ENCODE measurements around the gene GPD1. TPM values are rescaled to one million over a fixed set of nuclear protein-coding genes. Genes with fewer than 3 reads are reported as not detected.

The GPD1 gene
- total RNA-seq, 1 donor from 2014 or later: 65.3 TPM

DNA sequence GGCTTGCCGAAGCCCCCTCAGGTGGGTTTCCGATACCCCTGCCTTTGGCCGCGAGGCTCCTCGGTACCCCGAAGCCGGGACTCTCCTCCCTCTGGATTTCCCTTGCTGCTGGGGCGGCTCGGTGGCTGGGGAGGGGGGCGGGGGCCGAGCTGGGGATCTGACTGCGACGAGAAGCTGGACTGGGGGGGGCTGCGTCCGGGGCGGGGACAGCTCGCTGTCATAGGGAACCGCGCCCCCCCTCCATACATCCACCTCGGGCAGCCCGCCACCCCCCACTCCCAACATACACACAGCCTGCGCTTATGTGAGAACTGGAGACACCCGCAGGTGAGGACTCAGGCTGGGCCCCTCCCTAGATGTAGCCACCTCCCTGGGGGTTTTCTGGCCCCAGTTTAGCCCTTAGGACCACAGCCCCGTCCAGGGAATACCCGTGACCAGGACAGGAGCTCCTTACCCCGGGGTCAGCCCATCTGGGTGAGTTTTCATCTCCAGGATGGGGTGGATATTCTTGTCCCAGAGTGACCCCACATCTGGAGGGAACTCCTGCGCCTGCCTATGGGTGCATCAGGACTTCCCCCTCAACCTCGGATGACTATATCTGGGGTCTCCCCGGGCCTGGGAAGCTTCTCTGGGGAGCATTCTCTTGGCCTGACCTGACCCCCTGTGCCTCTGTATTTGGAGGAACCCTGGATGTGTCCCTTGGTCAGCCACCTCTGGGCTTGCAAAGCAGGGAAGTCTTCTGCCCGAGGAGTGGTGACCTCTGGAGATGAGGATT is 45.7 kb upstream of the GPD1 start:
- peak overlapping the region; percentile 56 for H3K27ac ChIP-seq
- intact Hi-C loops (cut with DNase I): loop anchor here (10.0 kb wide), 1 partner anchor 83 kb away; the partner anchor contains the start of gene AQP6
- H3K9me3 ChIP-seq: no peaks in the 10 kb centered on the region
- peak overlapping the region; percentile 59 to 61 for H3K4me3 ChIP-seq
- H3K36me3 ChIP-seq: no peaks in the 10 kb centered on the region
- TF ChIP-seq POLR2AphosphoS5 (IDR thresholded peaks at IDR 0.05; ENCODE audit: insufficient read depth in 1 of 2, low read depth in 1 of 2) (no peak), CTCF (IDR thresholded peaks at IDR 0.05) (no peak), POLR2A (IDR thresholded peaks at IDR 0.05) (no peak)
- peaks cover 23% of the 10 kb centered on the region for H3K4me1 ChIP-seq
- no peaks in the 10 kb centered on the region for H3K27me3 ChIP-seq
- DNase-seq (ENCODE audit: extremely low spot score in 2 of 2): no peak

DNA sequence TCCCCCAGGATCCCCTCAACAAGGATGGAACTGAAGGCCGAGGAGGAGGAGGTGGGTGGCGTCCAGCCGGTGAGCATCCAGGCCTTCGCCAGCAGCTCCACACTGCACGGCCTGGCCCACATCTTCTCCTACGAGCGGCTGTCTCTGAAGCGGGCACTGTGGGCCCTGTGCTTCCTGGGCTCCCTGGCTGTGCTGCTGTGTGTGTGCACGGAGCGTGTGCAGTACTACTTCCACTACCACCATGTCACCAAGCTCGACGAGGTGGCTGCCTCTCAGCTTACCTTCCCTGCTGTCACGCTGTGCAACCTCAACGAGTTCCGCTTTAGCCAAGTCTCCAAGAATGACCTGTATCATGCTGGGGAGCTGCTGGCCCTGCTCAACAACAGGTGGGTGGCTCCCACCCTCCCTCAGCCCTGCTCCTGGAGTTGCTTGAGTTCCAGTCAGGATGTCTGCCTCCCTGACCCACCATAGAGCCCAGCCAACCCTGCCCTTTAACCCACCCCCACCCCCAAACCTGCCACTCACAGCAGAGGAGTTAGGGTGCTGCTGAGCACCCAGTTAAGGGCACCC is 45.0 kb upstream of the GPD1 start:
- H3K4me1 ChIP-seq: peaks cover 23% of the 10 kb centered on the region
- no peaks in the 10 kb centered on the region for H3K9me3 ChIP-seq
- H3K36me3 ChIP-seq: no peaks in the 10 kb centered on the region
- H3K27me3 ChIP-seq: no peaks in the 10 kb centered on the region
- no peak for DNase-seq (ENCODE audit: extremely low spot score in 2 of 2)
- no peak overlapping the region for H3K4me3 ChIP-seq
- intact Hi-C loops (cut with DNase I): loop anchor here (10.0 kb wide), 1 partner anchor 84 kb away; the partner anchor contains the start of gene AQP6
- TF ChIP-seq POLR2A (IDR thresholded peaks at IDR 0.05): no peak
- TF ChIP-seq CTCF (IDR thresholded peaks at IDR 0.05): no peak
- no peak for TF ChIP-seq POLR2AphosphoS5 (IDR thresholded peaks at IDR 0.05; ENCODE audit: insufficient read depth in 1 of 2, low read depth in 1 of 2)
- H3K27ac ChIP-seq: no peak overlapping the region

- Histone ChIP-seq H3K27ac (no peak overlapping the region), H3K4me1 (peaks cover 23% of the 10 kb centered on the region), H3K9me3 (no peaks in the 10 kb centered on the region), H3K36me3 (no peaks in the 10 kb centered on the region), H3K4me3 (no peak overlapping the region), H3K27me3 (no peaks in the 10 kb centered on the region)
- TF ChIP-seq POLR2AphosphoS5 (IDR thresholded peaks at IDR 0.05; ENCODE audit: insufficient read depth in 1 of 2, low read depth in 1 of 2) (no peak), CTCF (IDR thresholded peaks at IDR 0.05) (no peak), POLR2A (IDR thresholded peaks at IDR 0.05) (no peak)
- intact Hi-C loops (cut with DNase I): loop anchor here (10.0 kb wide), 1 partner anchor 85 kb away; the partner anchor contains the start of gene AQP6
- DNase-seq (ENCODE audit: extremely low spot score in 2 of 2): no peak
Measured at GRCh38 chr12:50059440-50060119, 44.2 kb upstream of the GPD1 start.

DNA sequence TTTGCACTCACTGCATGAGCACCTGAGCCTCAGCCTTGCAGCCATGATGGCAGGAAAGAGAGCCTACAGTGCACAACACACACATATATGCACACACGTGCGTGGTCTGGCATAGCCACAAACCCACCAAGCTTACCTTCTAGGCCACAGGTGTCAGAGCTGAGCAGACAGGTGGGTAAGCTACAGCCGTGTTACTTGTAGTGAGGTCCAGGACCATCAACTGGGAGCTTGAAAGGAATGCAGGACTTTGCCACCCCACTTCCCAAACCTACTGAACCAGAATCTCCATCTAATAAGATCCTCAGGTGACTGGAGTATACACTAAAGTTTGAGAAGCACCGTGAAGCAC is 43.7 kb upstream of the GPD1 start:
- H3K9me3 ChIP-seq: no peaks in the 10 kb centered on the region
- no peaks in the 10 kb centered on the region for H3K27me3 ChIP-seq
- intact Hi-C loops (cut with DNase I): no loop called here
- DNase-seq (ENCODE audit: extremely low spot score in 2 of 2): no peak
- H3K27ac ChIP-seq: no peak overlapping the region
- peaks cover 23% of the 10 kb centered on the region for H3K4me1 ChIP-seq
- no peak for TF ChIP-seq CTCF (IDR thresholded peaks at IDR 0.05)
- no peak for TF ChIP-seq POLR2A (IDR thresholded peaks at IDR 0.05)
- TF ChIP-seq POLR2AphosphoS5 (IDR thresholded peaks at IDR 0.05; ENCODE audit: insufficient read depth in 1 of 2, low read depth in 1 of 2): no peak
- H3K4me3 ChIP-seq: no peak overlapping the region
- no peaks in the 10 kb centered on the region for H3K36me3 ChIP-seq
